Right renal cortex interstitium (tissue), 3 donors: ENCODE data around the gene ABLIM2. TPM values are rescaled to one million over a fixed set of nuclear protein-coding genes. Genes with fewer than 3 reads are reported as not detected.

Experiments used
- DNase-seq, 3 donors: peaks; one replicate each; pipeline ENCODE4 v3.0.0-alpha.2; 2013; ENCODE audit warnings: low read depth in 3 of 3, low spot score in 2 of 3
- polyA plus RNA-seq, 3 donors: library from polyadenylated mRNA; unstranded; fragments of 120-200 nt; gene quantifications; one replicate each; pipeline ENCODE4 v1.2.1, GENCODE V29; 2013; ENCODE audit not compliant: insufficient read length in 3 of 3

ABLIM2 gene
- polyA plus RNA-seq, 3 donors: 6.5 to 7.2 (median 6.9) TPM

DNA sequence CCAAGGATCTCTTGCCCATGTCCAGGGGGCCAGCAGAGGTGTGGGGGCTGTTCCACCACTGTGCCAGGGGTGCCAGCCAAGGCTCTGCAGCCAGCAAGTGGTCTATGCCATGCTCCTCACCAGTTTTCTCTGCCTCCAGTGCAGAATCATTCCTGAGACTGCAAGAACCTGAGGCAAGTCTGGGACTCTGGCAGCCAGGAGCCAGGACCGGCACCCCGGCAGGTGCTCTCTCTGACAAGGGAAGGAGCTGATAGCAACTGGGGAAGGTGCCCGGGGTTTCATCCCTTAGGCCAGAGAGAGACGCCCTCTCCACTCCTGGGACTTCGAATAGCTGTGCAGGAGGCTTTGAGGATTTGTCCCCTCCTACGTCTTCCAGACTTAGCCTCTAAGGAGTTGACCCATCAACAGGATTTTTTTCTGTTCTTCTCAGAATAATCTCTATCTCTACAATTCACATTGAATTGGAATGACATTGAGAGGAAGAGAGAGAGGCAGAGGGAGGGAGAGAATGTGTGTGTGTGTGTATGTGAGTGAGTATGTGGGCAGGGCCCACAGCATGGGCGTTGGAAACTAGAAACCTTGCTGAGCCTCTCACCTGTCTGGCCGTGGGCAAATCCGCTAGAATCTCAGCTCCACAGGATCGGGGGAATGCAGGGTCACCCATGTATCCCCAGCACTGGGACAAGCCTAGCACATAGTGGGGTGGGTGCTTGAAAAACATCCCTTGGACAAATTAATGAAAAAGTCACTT is 144.5 kb downstream of the ABLIM2 start:
- DNase-seq: no peak

DNA sequence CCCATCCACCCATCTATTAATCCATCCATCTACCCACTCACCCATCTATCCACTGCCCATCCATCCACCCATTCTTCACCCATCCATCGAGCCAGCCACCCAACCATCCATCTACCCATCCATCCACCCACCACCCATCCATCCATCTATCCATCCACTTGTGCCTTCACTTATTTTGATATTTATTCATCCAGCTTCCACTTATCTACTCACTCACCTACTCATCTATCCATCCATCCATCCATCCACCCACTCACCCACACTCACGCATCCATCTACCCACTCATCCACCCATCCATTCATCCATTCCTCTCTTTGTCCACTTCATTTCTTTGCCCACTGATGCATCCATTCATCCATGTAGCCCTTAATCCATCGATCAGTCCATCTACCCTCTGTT is 146.1 kb downstream of the ABLIM2 start:
- DNase-seq: no peak

DNA sequence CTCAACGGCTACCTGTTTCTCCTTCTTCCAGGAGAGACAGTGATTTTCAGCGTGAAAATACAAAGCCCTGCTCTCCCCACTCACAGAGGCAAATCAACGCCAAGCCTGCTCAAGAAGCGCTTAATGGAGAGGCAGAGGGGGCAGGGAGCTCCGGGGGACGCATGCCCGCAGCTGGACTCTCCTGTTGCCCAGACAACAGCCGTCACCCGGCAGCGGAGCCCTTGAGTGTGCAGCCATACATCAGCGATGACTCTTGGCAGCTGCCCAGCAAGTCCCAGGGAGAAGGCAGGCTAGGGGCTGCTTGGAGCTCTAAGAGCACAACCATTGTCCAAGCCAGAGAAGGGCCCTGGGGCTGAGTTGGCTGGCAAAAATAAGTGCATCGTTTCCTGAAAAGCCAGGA is 148.0 kb downstream of the ABLIM2 start:
- peak; percentile 89 to 97 (median 91) for DNase-seq

DNA sequence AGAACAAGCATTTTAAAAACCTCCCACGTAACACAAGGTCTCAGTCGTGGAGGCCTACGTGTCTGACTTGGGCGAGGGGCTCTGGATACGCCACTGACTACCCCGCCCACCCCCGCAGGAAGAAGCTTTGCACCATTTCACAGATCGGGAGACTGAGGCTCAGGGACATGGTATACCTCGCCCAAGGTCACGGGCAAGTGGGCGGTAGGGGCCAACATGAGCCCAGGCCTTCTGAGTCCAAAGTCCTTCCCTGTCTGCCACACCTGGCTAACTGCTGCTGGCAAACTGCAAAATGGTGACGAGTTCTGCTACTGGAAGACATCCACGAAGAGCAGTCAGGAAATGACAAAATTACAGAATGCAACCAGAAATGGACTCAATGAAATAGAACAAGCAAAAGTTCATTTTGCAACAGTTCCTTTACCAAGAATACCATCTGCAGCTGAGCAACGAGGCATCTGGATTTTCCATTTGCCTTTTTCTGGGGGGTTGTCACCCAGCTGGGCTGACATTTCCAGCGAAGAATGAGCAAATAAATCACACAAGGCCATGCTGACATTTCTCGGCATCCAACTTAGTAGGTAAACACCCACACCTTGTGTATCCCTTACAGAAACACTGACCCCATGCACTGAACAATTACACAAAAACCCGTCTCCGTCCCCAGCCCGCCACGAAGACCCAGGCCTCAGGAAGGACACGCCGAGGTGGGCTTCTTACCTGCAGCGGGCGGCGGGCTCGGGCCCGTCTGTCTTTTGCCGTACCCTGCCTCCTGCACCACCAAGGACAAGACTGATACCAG is 148.7 kb downstream of the ABLIM2 start:
- no peak for DNase-seq

DNA sequence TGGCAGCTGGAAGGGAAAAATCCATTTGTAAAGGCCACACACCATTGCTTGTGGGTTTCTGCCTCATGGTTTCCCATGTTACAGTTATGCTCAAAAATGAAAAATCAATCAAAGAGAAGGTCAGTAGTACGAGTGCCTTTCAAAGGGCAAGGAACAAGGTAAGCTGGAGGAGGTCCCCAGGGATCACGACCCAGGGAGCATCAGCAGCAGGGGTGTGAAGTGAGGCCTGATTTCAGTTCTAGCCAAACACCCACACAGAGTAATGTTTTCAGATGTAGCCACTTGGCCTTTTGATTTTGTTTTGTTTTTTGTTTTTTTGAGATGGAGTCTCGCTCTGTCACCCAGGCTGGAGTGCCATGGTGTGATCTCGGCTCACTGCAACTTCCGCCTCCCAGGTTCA is 149.5 kb downstream of the ABLIM2 start:
- DNase-seq: no peak

DNA sequence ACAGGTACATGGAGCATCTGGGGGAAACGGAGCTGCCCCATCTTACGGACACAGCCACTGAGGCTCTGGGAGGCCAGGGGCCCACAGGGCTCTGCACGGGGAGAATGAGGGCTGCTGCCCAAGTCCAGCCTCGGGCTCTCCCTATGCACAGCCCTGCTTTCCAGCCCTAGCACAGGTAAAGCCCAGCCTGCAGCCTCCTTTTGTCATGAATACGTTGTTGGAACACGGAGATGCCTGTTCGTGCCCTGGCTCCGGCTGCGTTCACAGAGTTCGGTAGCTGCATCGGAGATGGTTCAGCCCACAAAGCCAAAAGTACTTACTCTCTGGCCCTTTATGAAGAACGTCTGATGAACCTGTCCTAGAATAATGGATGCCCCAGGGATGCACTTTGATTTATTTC is 150.2 kb downstream of the ABLIM2 start:
- DNase-seq: no peak

DNA sequence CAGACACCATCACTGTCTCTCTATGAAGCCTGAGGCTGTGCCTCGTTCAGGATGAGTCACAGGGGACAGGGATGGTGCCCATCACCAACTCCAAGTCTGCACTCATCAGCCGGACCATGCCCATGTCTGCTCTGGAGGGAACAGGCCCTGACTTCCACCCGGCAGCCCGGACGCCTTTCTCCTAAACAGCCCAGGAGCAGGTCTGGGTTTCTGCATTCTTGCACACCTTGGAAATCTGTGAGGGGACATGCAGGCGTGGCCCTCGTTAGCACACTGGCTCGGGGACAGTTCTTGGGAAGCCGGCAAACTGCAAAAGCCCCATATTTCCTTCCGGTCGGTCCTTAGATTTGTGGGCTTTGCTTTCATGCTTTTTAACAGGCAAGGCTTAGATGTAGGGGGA is 151.0 kb downstream of the ABLIM2 start:
- no peak for DNase-seq

DNA sequence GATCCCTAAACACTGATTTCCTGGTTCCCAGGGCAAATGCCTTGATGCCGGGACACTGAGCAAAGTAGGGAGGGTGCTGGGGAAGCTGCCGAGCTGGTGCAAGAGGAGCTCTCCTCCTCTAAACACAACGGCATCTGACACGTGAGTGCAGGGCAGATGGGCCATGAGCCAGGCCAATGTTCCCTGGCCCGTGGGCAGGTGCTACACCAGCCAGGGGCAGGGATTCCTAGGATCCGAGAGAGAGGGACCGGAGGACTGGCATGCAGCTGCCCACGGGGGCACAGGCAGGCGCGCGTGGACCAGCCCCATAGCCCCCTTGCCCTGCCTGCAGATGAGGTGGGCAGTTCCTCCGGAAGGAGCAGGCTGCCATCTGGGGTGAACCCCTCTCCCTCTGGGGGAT is 152.1 kb downstream of the ABLIM2 start:
- no peak for DNase-seq

DNA sequence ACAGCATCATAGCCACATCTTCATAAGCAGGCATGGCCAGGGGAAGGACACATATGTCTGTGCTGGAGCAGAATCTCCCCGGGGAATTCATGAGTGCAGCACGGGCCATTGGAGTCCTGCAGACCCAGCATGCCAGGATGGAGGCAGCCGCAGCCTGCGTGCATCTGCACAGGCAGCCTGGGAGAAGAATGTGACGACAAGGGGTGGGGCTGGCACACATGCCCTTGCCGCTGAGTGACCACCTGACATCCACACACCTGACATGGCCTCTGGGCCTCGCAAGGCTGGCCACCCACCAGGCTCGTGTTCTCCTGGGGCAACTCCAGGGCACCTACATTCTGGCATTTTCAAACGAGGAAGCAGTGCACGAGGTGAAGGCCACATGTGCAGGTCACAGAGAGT is 152.8 kb downstream of the ABLIM2 start:
- no peak for DNase-seq

DNA sequence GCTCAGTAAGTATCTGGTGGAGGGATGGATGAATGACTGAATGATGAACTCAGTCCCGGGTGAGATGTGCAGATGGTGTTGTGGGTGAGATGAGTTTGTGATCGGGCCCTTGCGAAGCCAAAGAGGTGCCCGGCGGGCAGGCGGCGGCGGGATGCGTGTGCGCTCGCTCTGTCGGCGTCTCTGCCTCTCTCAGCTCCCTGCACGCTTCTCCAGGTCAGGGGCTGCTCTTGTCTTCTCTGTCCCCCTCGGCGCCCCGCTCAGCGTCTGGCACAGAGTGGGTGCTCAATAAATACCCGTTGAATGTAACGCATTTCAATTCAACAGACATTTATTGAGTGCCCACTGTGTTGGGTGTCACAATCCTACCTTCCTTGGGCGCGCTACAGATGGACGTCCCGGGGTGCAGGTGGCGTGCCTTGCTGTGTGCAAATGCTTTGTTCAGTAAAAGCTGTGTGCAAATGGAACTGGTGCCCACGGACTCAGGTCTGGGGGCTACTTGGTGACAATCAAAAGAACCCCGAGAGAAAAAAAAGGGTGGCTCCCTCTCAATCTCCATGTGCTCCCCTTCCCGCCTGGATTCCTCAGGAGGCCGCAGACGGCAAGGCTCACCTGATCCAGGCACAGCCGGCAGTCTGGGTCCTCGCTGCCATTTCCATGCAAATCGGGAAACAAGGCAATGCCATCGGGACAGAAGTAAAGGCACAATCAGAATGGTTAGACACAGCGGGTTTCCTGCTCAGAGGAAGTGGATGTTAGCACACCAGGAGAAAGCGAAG is 153.4 kb downstream of the ABLIM2 start:
- no peak for DNase-seq

DNA sequence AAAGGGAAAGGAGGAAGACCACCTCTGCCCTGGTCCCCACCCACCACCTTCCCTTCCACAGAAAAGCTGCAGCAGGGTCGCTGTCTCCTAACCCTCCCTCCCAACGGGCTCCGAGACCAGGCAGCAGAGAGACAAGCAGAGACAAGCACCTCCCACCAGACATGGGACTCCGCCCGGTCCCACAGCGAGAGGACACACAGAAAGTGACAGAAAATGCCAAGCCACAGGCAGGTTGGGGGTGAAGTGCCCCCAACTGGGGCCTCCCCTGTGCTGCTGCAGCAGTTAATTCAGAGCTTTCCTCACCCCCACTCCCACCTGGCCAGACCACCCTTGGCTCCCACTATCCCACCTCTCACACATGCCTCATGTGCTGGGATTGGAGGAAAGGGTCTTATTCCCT is 154.5 kb downstream of the ABLIM2 start:
- DNase-seq: no peak

DNA sequence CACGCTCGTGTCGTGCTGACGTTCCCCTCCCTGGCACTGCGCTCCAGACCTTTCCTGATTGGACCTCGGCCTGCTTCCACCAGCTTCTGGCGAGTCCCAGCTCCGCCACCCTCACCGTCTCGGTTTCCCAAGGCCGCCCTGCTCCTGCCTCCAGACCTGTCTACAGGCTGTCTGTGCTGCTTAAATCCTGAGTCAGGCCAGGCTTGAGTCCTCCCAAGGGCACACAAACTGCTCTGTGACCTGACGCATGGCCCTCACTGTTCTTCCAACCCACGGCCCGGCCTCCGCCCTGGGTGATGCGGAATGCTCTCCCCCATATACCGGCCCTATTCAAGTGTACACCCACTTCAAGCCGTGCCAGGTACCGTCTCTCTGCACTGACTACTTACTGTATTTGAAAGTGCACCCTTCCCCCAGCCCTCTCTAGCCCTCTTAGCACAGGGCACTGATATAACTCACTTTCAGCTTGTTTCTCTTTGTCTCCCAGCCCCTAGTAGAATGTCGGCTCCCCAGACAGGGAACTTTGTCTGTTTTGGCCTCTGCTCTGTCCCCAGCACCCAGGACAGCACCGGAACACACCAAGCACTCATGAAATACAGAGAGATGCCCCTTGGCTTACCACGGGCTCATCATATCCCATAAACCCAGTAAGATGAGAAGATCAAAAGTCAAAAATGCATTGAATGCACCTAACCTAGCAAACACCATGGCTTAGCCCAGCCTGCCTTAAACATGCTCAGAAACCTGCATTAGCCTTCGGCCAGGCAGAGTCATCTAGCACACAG is 155.9 kb downstream of the ABLIM2 start:
- DNase-seq: no peak

DNA sequence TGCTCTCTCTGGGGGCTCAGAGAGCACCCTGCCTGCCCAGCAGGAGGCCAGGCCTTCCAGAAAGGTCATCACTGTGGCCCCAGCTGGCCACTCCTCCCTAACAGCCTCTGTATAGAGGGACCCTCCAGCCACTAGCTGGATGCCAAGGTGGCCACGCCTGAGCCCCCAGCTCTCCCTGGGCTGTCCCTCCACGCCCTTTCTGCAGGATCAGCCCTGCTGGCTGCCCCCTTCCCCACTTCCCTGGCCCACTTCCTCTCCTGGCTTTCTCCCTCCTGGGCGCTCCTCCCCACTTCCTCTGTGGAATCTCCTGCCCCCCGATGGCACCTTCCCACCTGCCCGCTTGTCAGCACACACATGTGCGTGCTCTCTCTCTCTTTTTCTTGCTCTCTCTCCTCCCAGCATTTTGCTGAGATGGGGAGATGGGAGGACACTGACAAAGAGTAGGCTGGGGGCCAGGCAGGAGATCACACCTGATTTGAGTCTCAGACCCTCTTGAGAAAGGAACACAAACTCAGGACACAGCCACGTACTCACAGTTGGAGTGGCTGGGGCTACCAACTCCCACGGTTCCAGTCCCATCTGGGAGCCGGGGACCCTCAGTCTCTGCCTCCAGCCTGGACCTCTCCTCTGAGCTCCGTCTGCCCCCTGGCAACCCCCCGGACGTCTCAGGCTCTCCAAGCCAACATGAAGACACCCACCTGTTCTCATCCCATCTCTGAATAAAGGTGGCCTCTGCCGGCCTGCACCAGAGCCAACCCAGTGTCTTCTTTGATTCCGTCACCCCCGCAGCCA is 156.9 kb downstream of the ABLIM2 start:
- DNase-seq: no peak

DNA sequence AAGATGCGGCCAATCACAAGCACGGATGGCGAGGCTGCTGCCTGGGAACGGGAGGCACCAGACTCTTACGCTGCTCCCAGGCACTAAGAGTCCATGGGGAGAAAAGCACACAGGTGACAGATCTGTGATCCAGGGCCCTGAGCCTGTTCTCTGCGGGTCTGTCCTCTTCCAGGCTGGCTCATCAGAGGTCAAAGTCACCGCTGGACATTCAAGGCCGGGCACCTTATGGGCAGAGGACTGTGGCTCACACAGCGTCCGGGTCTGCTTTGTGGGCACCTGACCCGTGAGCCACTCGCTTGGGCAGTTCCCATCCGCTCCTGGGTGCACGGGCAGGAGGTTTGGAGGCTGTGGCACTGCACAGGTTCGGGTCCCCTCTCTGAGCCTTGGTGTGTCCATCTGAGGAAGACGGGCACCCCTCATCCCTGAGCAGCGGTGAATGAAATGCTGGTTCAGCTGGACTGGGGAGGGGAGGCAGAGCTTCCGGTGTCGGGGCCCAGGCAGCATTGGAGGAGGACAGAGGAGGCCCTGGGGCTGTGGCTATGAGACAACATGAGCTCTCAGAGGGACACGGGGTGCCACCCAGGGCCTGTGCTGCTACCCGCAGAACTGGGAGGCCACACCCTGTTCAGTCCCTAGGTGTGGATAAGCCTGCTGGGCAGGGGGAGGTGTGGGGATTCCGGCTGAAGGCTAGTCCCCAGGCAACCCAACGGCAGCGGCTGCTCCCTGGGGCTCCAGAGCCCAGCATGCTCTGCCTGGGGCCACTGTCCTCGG is 157.7 kb downstream of the ABLIM2 start:
- no peak for DNase-seq

DNA sequence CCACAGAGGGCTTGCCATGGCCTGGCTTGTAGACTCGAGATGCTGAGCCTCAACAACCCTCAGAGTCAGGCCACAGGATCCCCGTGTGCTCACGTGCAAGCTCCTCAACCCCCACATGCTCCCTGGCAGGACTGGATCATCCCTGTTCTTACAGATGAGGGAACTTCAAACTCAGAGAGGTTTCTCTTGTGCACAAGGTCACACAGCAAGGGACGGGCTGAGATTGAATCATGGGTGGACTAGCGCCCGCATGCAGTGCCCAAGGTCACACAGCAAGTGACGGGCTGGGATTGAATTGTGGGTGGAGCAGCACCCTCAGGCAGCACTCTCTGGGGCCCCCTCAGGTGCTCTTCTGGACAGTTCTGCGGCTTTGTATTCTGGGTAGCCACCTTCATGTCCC is 158.4 kb downstream of the ABLIM2 start:
- no peak for DNase-seq

DNA sequence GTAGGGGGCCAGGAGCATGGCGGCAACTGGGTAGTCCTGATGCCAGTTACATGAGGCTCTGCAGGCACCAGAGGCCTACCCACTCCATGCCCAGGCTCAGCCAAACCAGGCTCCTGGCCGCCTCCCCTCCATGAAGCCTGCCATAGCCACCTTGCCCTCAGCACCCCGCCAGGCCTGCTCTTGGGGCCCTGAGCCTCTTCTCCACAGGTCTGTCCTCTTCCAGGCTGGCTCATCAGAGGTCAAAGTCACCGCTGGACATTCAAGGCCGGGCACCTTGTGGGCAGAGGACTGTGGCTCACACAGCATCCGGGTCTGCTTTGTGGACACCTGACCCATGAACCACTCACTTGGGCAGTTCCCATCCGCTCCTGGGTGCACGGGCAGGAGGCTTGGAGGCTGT is 158.9 kb downstream of the ABLIM2 start:
- no peak for DNase-seq

DNA sequence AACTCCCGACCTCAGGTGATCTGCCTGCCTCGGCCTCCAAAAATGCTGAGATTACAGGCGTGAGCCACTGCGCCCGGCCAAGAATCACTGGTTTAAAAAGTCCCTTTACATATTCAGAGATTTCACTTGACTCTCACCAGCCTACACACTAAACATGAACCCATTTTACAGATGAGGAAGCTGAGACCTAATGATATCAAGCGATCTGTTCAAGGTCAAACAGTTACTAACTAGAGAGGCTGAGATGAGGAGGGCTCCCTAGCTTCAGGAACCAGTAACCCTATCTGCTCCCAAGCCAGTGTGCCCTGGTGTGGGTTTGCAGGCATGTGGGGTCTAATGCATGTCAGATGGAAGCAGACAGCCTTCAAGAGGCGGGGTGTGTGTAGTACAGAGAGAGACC is 159.3 kb downstream of the ABLIM2 start:
- no peak for DNase-seq

DNA sequence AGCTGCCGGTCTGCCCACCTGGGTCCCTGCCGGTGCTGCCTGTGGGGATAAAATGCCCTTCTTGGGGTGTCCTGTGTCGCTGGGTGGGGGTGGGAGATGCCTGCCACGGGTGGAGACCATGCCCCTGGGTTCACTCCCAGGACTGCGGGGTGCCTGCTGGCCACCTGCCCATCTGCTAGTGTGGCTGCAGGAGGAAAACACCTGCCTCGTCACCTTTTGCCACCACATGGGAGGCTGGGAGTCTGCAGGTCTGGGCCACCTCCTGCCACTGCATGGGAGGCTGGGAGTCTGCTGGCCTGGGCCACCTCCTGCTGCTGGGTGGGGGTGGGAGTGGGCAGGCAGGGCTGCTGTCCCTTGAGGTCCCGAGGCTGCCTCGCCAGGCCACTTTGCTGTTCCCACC is 160.2 kb downstream of the ABLIM2 start:
- no peak for DNase-seq

DNA sequence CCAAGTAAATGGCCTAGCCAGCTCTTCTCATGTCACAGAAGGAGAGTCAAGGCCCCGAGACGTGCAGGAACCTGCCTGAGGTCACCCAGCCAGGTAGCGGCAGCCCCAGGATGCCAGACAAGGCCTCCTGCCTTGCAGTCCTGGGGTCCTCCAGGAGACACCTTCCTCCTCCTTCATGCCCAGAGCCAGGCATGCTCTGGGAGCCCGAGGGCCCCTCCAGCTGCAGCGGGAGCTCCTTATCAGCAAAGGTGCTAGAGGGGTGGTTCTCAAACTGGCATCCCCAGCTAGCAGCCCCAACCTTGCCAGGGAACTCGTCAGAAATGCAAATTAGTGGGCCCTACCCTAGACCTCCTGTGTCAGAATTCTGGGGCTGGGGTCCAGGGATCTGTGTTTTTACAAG is 162.7 kb downstream of the ABLIM2 start:
- no peak for DNase-seq
